ENCODE data around the gene HEPH.
"Not testable (repeated sequence)": the region's sequence is repeated elsewhere in the genome, so short reads cannot be mapped to it uniquely, and the experiment has no call there.

Gene HEPH

GRCh38 chrX:66233209-66233608 lies 69.2 kb downstream of the HEPH start:
- Mint-ChIP-seq H3K27me3 (ENCODE audit: low read depth) (no peaks in the 10 kb centered on the region), H3K27ac (no peak overlapping the region), H3K9me3 (peaks cover 49% of the 10 kb centered on the region), H3K4me1 (no peaks in the 10 kb centered on the region), H3K36me3 (ENCODE audit: low read depth) (peaks cover 51% of the 10 kb centered on the region), H3K4me3 (no peak overlapping the region)
- no peak for TF ChIP-seq CTCF (IDR thresholded peaks at IDR 0.05; ENCODE audit: unreplicated experiment in 3 of 3)

DNA sequence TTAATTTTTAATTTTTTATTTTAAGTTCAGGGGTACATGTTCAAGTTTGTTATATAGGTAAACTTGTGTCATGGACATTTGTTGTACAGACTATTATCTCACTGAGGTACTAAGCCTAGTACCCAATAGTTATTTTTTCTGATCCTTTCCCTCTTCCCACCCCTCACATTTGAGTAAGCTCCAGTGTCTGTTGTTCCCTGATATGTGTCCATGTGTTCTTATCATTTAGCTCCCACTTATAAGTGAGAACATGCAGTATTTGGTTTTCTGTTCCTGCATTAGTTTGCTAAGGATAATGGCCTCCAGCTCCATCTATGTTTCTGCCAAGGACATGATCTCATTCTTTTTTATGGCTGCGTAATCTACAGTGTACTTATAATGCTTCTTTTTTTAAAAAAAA lies 69.9 kb downstream of the HEPH start:
- not testable (repeated sequence) for H3K27ac Mint-ChIP-seq; H3K27me3 Mint-ChIP-seq (ENCODE audit: low read depth); H3K4me1 Mint-ChIP-seq; H3K4me3 Mint-ChIP-seq
- peaks cover 49% of the 10 kb centered on the region for H3K9me3 Mint-ChIP-seq
- H3K36me3 Mint-ChIP-seq (ENCODE audit: low read depth) = peaks cover 51% of the 10 kb centered on the region

DNA sequence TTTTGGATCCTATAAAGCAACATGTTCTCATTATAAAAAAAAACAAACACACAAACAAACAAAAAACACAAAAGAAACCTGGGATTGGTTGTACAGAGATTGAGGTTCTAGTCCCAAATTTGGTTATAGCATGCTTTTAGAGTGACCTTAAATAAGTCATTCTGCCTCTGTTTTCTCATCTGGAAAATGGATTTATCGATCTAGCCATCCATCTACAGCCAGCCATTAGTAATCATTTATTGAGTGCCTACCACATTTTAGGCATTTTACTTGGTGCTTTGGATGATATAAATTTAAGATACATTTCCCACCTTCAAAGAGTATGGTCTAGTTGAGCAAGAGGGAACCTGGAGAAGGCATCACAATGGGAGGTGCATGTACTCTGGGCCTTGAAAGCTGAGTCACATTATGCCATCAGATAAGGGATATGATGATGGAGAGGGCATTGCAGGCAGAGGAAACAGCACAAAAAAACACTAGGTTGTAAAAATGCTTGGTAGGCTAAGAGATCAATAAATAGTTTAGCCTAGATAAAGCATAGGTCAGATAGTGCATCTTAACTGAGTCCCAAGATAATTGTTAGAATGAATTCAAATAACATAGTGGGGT lies 91.4 kb downstream of the HEPH start:
- Mint-ChIP-seq H3K4me1 (no peaks in the 10 kb centered on the region), H3K27me3 (ENCODE audit: low read depth) (no peaks in the 10 kb centered on the region), H3K4me3 (no peak overlapping the region)

DNA sequence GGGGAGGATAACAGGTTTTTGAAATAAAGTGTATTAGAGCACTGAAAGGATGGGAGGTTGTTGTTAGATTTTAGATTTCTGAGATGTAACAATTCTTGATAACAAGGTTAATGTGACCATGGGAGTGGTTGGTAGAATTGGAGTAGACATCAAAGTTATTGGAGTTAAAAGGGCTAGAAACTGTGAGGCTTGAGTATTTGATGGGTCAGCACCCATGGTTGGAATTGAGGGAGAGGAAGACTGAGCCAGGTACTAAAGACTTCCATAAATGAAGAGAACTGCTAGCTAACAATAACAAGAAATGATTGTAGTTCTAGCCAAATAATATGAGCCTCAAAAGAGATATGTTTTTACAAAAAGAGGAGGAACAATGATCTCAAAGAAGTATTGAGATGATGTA lies 98.8 kb downstream of the HEPH start:
- Mint-ChIP-seq H3K4me3 (no peak overlapping the region), H3K4me1 (no peaks in the 10 kb centered on the region), H3K27me3 (ENCODE audit: low read depth) (no peaks in the 10 kb centered on the region), H3K9me3 (peaks cover 33% of the 10 kb centered on the region), H3K36me3 (ENCODE audit: low read depth) (peaks cover 74% of the 10 kb centered on the region), H3K27ac (no peak overlapping the region)
- TF ChIP-seq CTCF (IDR thresholded peaks at IDR 0.05; ENCODE audit: unreplicated experiment in 3 of 3) = no peak

More for the DNA sequence above, 91.4 kb downstream of the HEPH start:
- Mint-ChIP-seq H3K27ac (no peak overlapping the region), H3K36me3 (ENCODE audit: low read depth) (peaks cover 45% of the 10 kb centered on the region), H3K9me3 (peaks cover 13% of the 10 kb centered on the region)
- TF ChIP-seq CTCF (IDR thresholded peaks at IDR 0.05; ENCODE audit: unreplicated experiment in 3 of 3) = no peak

Data from nephron (organoid).